Choroid plexus epithelial cell (primary cell): Measurements from ENCODE around the gene BSPRY.
A peak's percentile ranks its signal among the peaks of the same experiment; 100 is the strongest.

ENCODE experiments used
- DNase-seq: peaks from one replicate; pipeline ENCODE4 v3.0.0-alpha.2; 2010; ENCODE audit warnings: low read depth
- H3K4me3 ChIP-seq: 2 replicates; pipeline ENCODE4 v1.5.1; 2011; ENCODE audit warnings: low read depth, mild to moderate bottlenecking, control low read depth, low read length, moderate library complexity
- CTCF ChIP-seq: conservative IDR thresholded peaks from 2 replicates; pipeline ENCODE4 v1.5.1; 2011; ENCODE audit warnings: low read depth, mild to moderate bottlenecking, control low read depth, inconsistent platforms, low read length, moderate library complexity

Gene BSPRY

DNA sequence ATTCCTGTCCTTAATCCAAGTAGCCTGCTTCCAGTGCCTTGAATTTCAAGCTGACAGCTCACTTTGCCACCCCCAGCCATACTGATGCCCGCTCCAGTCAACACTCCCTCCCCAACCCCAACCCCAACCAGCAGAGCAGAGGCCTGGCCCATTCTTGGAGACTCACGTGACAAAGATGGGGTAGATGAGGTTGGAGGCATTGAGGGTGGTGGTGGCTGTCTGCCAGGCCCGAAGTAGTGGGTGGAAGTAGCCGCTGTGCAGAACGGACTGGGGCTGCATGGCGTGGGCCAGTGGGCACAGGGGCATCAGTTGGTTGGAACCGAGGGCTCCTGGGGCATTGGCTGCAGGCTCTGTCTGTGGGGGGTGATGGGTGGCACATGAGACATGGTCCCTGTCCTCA, 43.9 kb downstream of the BSPRY start:
- no peak for DNase-seq
- TF ChIP-seq CTCF: no peak
- no peak overlapping the region for H3K4me3 ChIP-seq

- no peak for DNase-seq
- TF ChIP-seq CTCF: no peak
- no peak overlapping the region for H3K4me3 ChIP-seq
Measured at GRCh38 chr9:113395000-113395861, 45.9 kb downstream of the BSPRY start.

DNA sequence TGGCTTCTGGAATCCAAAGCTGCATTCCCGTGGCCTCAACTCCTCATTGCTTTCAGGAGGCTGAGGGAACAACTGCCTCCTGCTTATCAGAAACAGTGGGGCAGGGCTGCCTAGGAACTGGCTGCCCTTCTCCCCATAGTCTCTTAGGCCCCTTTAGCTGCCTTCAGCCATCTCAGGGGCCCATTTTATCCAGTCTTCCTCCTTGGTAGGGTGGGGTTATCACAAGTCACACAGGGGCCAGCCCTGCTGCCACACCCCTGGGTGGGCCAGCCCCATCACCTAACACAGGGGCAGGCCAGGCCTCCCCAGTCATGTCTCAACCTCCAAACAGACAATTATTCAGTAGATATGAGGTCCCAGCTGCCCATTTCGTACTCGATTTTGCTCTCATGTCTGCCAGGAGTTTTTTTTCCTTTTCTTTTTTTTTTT, 47.9 kb downstream of the BSPRY start:
- TF ChIP-seq CTCF: no peak
- H3K4me3 ChIP-seq: no peak overlapping the region
- no peak for DNase-seq

DNA sequence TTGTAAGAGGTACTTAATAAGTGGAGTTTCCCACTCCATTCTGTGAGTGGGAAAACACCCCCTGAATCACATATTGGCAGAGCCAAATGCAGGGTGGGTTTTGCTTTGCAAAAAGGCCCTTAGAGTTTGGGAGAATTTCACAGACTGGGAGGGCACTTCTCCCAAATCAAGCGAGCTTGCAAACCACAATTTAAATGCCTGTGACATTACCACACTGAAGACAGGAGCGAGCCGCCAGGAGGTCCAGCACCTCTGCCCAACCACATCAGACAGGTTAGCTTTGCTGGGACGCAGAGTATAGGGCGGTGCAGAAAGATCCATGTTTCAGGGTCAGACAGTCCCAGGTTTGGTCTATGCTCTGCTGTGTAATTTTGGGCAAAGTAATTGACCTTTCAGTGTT, 49.5 kb downstream of the BSPRY start:
- no peak overlapping the region for H3K4me3 ChIP-seq
- no peak for TF ChIP-seq CTCF
- peak; percentile 31 for DNase-seq

- no peak overlapping the region for H3K4me3 ChIP-seq
- no peak for TF ChIP-seq CTCF
- DNase-seq: no peak
Measured at GRCh38 chr9:113399646-113400200, 50.4 kb downstream of the BSPRY start.

GRCh38 chr9:113401027-113401792, 51.9 kb downstream of the BSPRY start, which contains the start of gene ALAD:
ALAD (minus strand) TSS chr9:113401284; CDS start chr9:113393559, 7,725 bp downstream.
- peak; percentile 84 for TF ChIP-seq CTCF
- DNase-seq: peak; percentile 99
- H3K4me3 ChIP-seq: peak within 1 kb of the TSS; percentile 96
